OCI-LY7 (cell line): ENCODE data around the gene PCCA. TPM values are rescaled to one million over a fixed set of nuclear protein-coding genes. Genes with fewer than 3 reads are reported as not detected.

Experiments used
- BruUV-seq: library from RNA; stranded (reverse); fragments of 400-500 nt; replicated peaks from 2 replicates; lab custom pipeline; 2021; lab: Mats Ljungman, UMichigan
- CTCF ChIA-PET: fragments of 300-600 bp; sonication (Branson Sonifier 250); formaldehyde crosslinking; loops from one replicate; lab custom pipeline; 2022; ENCODE audit warnings: antibody characterized with exemption; ENCODE audit not compliant: unreplicated experiment; lab: Charles Lee
- POLR2A ChIA-PET: fragments of 300-600 bp; sonication (Branson Sonifier 250); formaldehyde crosslinking; loops from one replicate; lab custom pipeline; 2022; ENCODE audit warnings: antibody characterized with exemption; lab: Charles Lee
- DNase-seq: peaks from one replicate; pipeline ENCODE4 v3.0.0-alpha.2; 2015; ENCODE audit warnings: low spot score
- H2AFZ ChIP-seq: fragments of 200-600 bp; sonication (generic), shearing (Covaris generic); 2 replicates; pipeline ENCODE4 v1.6.1; 2014; ENCODE audit warnings: mild to moderate bottlenecking, antibody characterized with exemption, low read length, moderate library complexity
- H3K27ac ChIP-seq: fragments of 200-600 bp; sonication (generic); 2 replicates; pipeline ENCODE4 v1.5.1; 2014; ENCODE audit warnings: mixed run types, low read depth, mild to moderate bottlenecking, moderate library complexity, low read length, inconsistent platforms; ENCODE audit not compliant: poor library complexity, severe bottlenecking
- H3K36me3 ChIP-seq: fragments of 200-600 bp; sonication (generic); 2 replicates; pipeline ENCODE4 v1.6.1; 2014; ENCODE audit warnings: mild to moderate bottlenecking, antibody characterized with exemption, low read length, moderate library complexity, mixed read lengths; ENCODE audit not compliant: insufficient read depth
- H3K4me1 ChIP-seq: fragments of 200-600 bp; sonication (generic); 2 replicates; pipeline ENCODE4 v1.5.1; 2014; ENCODE audit warnings: mild to moderate bottlenecking, low read length; ENCODE audit not compliant: insufficient read depth, poor library complexity, severe bottlenecking
- H3K4me2 ChIP-seq: fragments of 200-600 bp; sonication (generic); 2 replicates; pipeline ENCODE4 v1.6.1; 2014; ENCODE audit warnings: mild to moderate bottlenecking, low read length
- H3K4me3 ChIP-seq: fragments of 200-600 bp; sonication (generic); 2 replicates; pipeline ENCODE4 v1.5.1; 2014; ENCODE audit warnings: mild to moderate bottlenecking, low read depth, low read length; ENCODE audit not compliant: poor library complexity, severe bottlenecking
- H3K79me2 ChIP-seq: fragments of 200-600 bp; sonication (generic); 2 replicates; pipeline ENCODE4 v1.6.1; 2016; ENCODE audit warnings: low read depth, mild to moderate bottlenecking, low read length, moderate library complexity, mixed read lengths; ENCODE audit not compliant: insufficient read depth
- H3K9me2 ChIP-seq: fragments of 200-600 bp; sonication (generic); 2 replicates; pipeline ENCODE4 v1.6.1; 2016; ENCODE audit warnings: mild to moderate bottlenecking, low read length, mixed read lengths; ENCODE audit not compliant: insufficient read depth
- H3K9me3 ChIP-seq: fragments of 200-600 bp; sonication (generic); 2 replicates; pipeline ENCODE4 v1.6.1; 2014; ENCODE audit warnings: mild to moderate bottlenecking, mixed run types, low read length, mixed read lengths
- H4K20me1 ChIP-seq: fragments of 200-600 bp; sonication (generic); 2 replicates; pipeline ENCODE4 v1.6.1; 2014; ENCODE audit warnings: mild to moderate bottlenecking, antibody characterized with exemption, low read length, moderate library complexity, mixed read lengths; ENCODE audit not compliant: insufficient read depth
- EZH2phosphoT487 ChIP-seq: fragments of 200-600 bp; sonication (generic); IDR thresholded peaks from 2 replicates; pipeline ENCODE4 v1.6.1; 2018; ENCODE audit warnings: low read depth, borderline replicate concordance, mild to moderate bottlenecking, mixed run types, antibody characterized with exemption, low read length, moderate library complexity, mixed read lengths
- intact Hi-C: fragments of 100-400 bp; cut with micrococcal nuclease; formaldehyde crosslinking; loops from one replicate; pipeline ENCODE4 v1.10.0; 2022; ENCODE audit not compliant: unreplicated experiment
- total RNA-seq, 2 experiments: library from RNA; depleted of rRNA in 1 of 2; stranded (reverse); fragments of >200 nt in 1 of 2; shearing (Covaris generic) in 1 of 2; gene quantifications; 2 replicates each; pipeline ENCODE4 v1.2.3, GENCODE V29; 2014 to 2022
- TF ChIP-seq, protein P1 (sequence below): fragments of 200-600 bp; sonication (generic); conservative IDR thresholded peaks from 2 replicates; pipeline ENCODE4 v1.5.1; 2014; ENCODE audit warnings: mild to moderate bottlenecking, antibody characterized with exemption, low read length, moderate library complexity, mixed read lengths

The PCCA gene
- total RNA-seq, 2 experiments from 2014 or later = 2.7 to 7.2 TPM

DNA sequence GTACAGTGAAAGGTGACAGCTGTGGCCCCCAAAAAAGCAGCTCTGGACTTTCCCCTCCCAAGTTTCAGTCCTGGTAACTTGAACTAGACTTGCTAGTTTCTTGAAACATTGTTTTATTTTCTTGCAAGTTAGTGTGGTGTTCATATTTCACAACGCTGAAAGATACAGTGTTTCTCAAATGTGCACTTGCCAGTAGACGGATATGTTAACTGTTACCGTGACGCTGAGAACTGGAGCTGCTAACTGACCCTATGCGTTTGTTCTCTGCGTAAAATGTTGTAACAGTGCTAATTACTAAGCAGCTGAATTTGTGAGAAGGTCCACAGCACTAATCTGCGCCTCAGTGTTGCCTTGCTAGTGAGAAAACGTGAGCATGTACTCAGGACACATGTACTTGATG is 420.1 kb downstream of the PCCA start:
- H3K79me2 ChIP-seq = no peaks in the 10 kb centered on the region
- TF ChIP-seq EZH2phosphoT487 = no peak
- TF ChIP-seq, protein P1, sequence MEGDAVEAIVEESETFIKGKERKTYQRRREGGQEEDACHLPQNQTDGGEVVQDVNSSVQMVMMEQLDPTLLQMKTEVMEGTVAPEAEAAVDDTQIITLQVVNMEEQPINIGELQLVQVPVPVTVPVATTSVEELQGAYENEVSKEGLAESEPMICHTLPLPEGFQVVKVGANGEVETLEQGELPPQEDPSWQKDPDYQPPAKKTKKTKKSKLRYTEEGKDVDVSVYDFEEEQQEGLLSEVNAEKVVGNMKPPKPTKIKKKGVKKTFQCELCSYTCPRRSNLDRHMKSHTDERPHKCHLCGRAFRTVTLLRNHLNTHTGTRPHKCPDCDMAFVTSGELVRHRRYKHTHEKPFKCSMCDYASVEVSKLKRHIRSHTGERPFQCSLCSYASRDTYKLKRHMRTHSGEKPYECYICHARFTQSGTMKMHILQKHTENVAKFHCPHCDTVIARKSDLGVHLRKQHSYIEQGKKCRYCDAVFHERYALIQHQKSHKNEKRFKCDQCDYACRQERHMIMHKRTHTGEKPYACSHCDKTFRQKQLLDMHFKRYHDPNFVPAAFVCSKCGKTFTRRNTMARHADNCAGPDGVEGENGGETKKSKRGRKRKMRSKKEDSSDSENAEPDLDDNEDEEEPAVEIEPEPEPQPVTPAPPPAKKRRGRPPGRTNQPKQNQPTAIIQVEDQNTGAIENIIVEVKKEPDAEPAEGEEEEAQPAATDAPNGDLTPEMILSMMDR = no peak
- H3K27ac ChIP-seq = no peak overlapping the region
- no peaks in the 10 kb centered on the region for H3K4me1 ChIP-seq
- H3K36me3 ChIP-seq = no peaks in the 10 kb centered on the region
- no peaks in the 10 kb centered on the region for H3K9me2 ChIP-seq
- no peak overlapping the region for H3K4me2 ChIP-seq
- H3K4me3 ChIP-seq = no peak overlapping the region
- BruUV-seq = no TSS peak
- no peak for DNase-seq
- POLR2A ChIA-PET = no interaction called here
- intact Hi-C loops = no loop called here
- no peaks in the 10 kb centered on the region for H3K9me3 ChIP-seq
- H4K20me1 ChIP-seq = no peaks in the 10 kb centered on the region
- no peak overlapping the region for H2AFZ ChIP-seq
- CTCF ChIA-PET = no interaction called here

DNA sequence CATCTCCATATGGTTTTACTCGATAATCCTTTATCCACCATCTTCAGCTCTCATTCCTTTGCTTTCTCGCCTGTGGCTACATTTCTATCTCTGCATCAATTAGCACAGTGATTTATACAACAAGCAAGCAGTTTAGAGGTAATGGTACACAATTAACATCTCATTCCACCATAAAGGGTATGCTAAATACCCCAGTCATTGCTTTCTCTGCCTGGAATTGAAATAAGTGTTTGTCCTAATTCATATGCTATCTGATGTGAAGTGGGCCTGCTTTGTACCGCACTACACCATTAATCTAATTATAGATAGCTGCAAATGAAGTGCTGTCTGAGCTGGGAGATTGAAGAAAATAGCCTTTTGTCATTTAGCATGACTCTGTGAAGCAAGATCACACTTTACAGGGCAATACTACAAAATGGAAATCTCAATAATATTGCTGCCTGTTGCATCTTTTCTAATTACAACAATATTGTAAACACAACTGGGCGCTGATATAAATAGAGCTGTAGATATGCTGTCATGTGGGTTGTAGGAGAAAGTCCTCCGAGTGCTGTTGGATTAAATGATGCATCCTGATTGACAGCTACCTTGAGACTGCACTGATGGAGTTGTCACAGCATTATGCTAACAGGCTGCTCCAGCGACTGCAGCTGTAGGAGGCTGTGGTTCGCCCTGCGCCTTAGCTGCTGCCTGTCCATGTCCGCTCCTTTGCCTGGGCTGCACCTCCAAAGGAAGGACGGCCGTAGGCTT is 421.5 kb downstream of the PCCA start:
- CTCF ChIA-PET = no interaction called here
- Histone ChIP-seq H3K9me2 (no peaks in the 10 kb centered on the region), H3K4me1 (no peaks in the 10 kb centered on the region), H3K36me3 (no peaks in the 10 kb centered on the region), H3K27ac (no peak overlapping the region), H3K4me2 (no peak overlapping the region), H3K4me3 (no peak overlapping the region), H2AFZ (no peak overlapping the region), H3K9me3 (no peaks in the 10 kb centered on the region), H3K79me2 (no peaks in the 10 kb centered on the region), H4K20me1 (no peaks in the 10 kb centered on the region)
- POLR2A ChIA-PET = interaction anchor here (0.6 kb wide), 1 partner anchor 309 kb away, joined by 5 read pairs; no protein-coding TSS in a partner anchor
- TF ChIP-seq, protein P1 = no peak
- no peak for TF ChIP-seq EZH2phosphoT487
- intact Hi-C loops = loop anchor here (10.0 kb wide), 2 partner anchors 856 to 1066 kb away; no protein-coding TSS in a partner anchor
- no peak for DNase-seq
- BruUV-seq = no TSS peak

DNA sequence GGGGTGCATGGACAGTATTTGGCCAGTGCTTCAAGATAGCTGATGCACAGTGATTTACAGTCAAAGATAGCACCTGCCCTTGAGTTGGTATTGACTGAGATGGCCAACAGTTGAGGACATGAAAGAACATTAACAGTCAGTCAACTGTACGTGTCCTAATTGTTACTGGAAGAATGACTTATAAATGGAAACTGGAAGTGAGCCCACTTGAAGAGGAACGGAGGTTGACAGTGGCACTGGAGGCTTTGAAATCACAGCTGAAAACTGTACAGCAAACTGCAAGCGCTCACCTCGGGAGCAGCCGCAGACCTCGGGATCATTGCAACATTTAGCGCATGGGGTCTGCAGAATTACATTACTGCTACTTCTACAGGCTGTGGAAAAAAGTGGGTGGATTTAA is 422.6 kb downstream of the PCCA start:
- no peak overlapping the region for H3K4me2 ChIP-seq
- no peaks in the 10 kb centered on the region for H3K36me3 ChIP-seq
- H3K27ac ChIP-seq = no peak overlapping the region
- no TSS peak for BruUV-seq
- H3K9me3 ChIP-seq = no peaks in the 10 kb centered on the region
- no peaks in the 10 kb centered on the region for H3K79me2 ChIP-seq
- CTCF ChIA-PET = no interaction called here
- no peak overlapping the region for H3K4me3 ChIP-seq
- no peak for DNase-seq
- no peaks in the 10 kb centered on the region for H3K9me2 ChIP-seq
- POLR2A ChIA-PET = no interaction called here
- H4K20me1 ChIP-seq = no peaks in the 10 kb centered on the region
- H3K4me1 ChIP-seq = no peaks in the 10 kb centered on the region
- H2AFZ ChIP-seq = no peak overlapping the region
- intact Hi-C loops = loop anchor here (10.0 kb wide), 2 partner anchors 857 to 1067 kb away; no protein-coding TSS in a partner anchor
- TF ChIP-seq, protein P1 = no peak
- TF ChIP-seq EZH2phosphoT487 = no peak
